RWPE2 (cell line): ENCODE results near the gene ARHGAP26.

Source experiments
- ATAC-seq: fragments of 200-7000 bp; cut with Tn5 transposase; 3 replicates; pipeline ENCODE4 v1.9.1; 2021; ENCODE audit warnings: low read depth
- DNase-seq: peaks from one replicate; pipeline ENCODE4 v3.0.0-alpha.2; 2020; ENCODE audit warnings: low spot score
- H3K27ac ChIP-seq: fragments of 450-650 bp; 2 replicates; pipeline ENCODE4 v1.5.1; 2017; ENCODE audit warnings: mild to moderate bottlenecking; ENCODE audit not compliant: poor library complexity, severe bottlenecking
- H3K27me3 ChIP-seq: fragments of 250-450 bp; sonication (Bioruptor Pico); 2 replicates; pipeline ENCODE4 v1.5.1; 2021; ENCODE audit warnings: mild to moderate bottlenecking, moderate library complexity; ENCODE audit not compliant: insufficient read depth, poor library complexity, severe bottlenecking
- H3K36me3 ChIP-seq: fragments of 250-450 bp; sonication (Bioruptor Pico); 2 replicates; pipeline ENCODE4 v1.5.1; 2020; ENCODE audit warnings: low read depth, mild to moderate bottlenecking, moderate library complexity
- H3K4me1 ChIP-seq: fragments of 250-450 bp; sonication (Bioruptor Pico); 2 replicates; pipeline ENCODE4 v1.5.1; 2021; ENCODE audit warnings: mild to moderate bottlenecking, moderate library complexity; ENCODE audit not compliant: insufficient read depth, poor library complexity, severe bottlenecking
- H3K4me3 ChIP-seq: fragments of 250-450 bp; sonication (Bioruptor Pico); 2 replicates; pipeline ENCODE4 v1.5.1; 2021; ENCODE audit warnings: mild to moderate bottlenecking, moderate library complexity; ENCODE audit not compliant: severe bottlenecking
- H3K9me3 ChIP-seq: fragments of 250-450 bp; sonication (Bioruptor Pico); 2 replicates; pipeline ENCODE4 v1.5.1; 2021; ENCODE audit warnings: mild to moderate bottlenecking, moderate library complexity; ENCODE audit not compliant: severe bottlenecking
- TF ChIP-seq, protein P1 (sequence below): fragments of 450-650 bp; IDR thresholded peaks from one replicate; pipeline ENCODE4 v1.5.1; 2017; ENCODE audit warnings: mild to moderate bottlenecking, moderate library complexity; ENCODE audit not compliant: poor library complexity, severe bottlenecking

ARHGAP26 gene

DNA sequence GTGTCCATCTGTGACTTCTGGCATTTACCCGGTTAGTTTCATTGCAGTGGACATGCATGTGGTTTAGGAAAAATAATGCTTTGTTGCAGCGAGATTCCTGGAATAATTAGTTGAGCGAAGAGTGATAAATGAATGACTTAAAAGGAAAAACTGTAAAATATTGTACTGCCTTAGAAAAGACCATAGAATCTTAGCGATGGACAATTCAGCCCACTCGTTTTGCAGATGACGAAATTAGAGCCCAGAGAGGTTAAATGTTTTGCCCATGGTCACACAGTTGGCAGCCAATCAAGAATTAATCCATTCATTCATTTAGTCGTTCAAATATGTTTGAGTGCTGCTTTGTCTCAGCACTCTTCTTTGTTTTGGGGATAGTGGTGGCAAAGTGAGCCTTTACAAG lies 107.9 kb downstream of the ARHGAP26 start:
- TF ChIP-seq, protein P1, sequence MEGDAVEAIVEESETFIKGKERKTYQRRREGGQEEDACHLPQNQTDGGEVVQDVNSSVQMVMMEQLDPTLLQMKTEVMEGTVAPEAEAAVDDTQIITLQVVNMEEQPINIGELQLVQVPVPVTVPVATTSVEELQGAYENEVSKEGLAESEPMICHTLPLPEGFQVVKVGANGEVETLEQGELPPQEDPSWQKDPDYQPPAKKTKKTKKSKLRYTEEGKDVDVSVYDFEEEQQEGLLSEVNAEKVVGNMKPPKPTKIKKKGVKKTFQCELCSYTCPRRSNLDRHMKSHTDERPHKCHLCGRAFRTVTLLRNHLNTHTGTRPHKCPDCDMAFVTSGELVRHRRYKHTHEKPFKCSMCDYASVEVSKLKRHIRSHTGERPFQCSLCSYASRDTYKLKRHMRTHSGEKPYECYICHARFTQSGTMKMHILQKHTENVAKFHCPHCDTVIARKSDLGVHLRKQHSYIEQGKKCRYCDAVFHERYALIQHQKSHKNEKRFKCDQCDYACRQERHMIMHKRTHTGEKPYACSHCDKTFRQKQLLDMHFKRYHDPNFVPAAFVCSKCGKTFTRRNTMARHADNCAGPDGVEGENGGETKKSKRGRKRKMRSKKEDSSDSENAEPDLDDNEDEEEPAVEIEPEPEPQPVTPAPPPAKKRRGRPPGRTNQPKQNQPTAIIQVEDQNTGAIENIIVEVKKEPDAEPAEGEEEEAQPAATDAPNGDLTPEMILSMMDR: no peak
- no peak overlapping the region for H3K4me3 ChIP-seq
- ATAC-seq: no peak
- no peaks in the 10 kb centered on the region for H3K27me3 ChIP-seq
- H3K9me3 ChIP-seq: no peaks in the 10 kb centered on the region
- H3K27ac ChIP-seq: no peak overlapping the region
- H3K4me1 ChIP-seq: peaks cover 27% of the 10 kb centered on the region
- no peak for DNase-seq
- no peaks in the 10 kb centered on the region for H3K36me3 ChIP-seq

DNA sequence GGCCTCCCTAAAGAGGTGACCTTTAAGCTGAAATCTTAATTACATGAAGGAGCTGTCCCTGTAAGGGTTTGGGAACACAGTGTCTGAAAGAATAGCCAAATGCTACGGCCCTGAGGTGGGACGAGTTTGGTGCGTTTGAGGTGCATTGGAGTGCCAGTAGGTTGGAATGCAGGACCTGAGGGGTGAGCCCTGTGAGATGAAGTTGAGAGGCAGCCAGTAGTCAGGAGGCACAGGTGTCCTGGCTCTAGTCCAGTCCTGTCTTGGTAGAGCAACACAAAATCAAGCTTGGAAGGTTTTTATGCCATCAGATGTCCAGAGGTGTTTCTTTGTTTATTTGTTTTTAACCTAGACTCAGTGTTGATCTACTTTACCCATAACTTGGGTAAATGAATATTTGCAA lies 108.5 kb downstream of the ARHGAP26 start:
- Histone ChIP-seq H3K4me3 (no peak overlapping the region), H3K27ac (no peak overlapping the region), H3K27me3 (no peaks in the 10 kb centered on the region), H3K9me3 (no peaks in the 10 kb centered on the region), H3K36me3 (no peaks in the 10 kb centered on the region), H3K4me1 (peaks cover 22% of the 10 kb centered on the region)
- DNase-seq (no peak), ATAC-seq (no peak)
- TF ChIP-seq, protein P1: no peak

DNA sequence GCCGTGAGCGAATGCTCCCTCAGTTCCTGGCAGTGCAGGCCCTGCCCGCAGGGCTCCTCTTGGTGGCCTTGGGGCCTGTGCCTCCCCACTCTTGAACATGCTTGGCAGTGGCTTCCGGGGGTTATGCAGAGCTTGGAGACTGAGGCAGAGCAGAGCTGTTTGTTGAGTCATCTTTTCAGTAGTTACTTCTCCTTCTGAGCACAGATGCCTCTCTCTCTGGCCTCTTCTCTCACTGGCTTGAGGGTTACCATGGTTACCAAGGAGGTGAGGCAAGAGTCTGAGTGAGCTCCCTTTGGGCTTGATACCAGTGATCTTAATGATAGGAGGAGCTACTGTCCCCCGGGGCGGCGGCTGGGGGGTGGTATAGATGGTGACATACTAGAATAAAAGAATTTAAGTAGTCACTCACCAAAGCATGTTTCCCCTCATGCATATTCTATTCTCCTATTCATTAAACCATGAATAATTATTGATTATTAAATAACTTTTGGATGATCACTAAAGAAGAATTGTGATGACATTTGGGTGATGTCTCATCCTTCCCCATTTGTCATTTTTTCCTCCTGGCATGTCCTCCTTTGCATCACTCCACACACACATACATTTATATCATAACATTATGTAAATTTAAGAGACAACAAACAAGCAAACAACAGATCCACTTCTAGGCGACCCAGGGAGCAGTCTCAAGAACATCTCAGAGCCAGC lies 111.1 kb downstream of the ARHGAP26 start:
- H3K36me3 ChIP-seq: no peaks in the 10 kb centered on the region
- no peaks in the 10 kb centered on the region for H3K27me3 ChIP-seq
- no peak overlapping the region for H3K4me3 ChIP-seq
- ATAC-seq (no peak; the same call in 2 of the 3 replicates), DNase-seq (no peak)
- TF ChIP-seq, protein P1: no peak
- H3K9me3 ChIP-seq: no peaks in the 10 kb centered on the region
- peaks cover 4% of the 10 kb centered on the region for H3K4me1 ChIP-seq
- no peak overlapping the region for H3K27ac ChIP-seq

DNA sequence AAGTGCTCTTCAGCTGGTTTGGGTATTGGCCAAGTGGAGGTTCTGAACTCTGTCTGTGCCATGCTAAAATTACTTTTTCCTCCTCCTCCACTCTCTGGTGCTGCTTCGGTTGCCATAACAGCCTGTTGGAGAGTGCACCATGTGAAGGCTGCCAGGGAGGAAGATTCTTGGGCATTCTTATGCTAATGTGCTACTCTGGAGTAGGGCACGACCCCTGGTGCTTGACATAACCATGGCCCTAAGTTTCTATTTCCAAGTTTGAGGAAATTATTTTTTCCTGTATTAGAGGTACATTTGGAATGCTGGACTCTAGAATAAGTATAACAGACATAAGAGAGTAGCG lies 111.6 kb downstream of the ARHGAP26 start:
- DNase-seq: no peak
- no peak for ATAC-seq
- H3K9me3 ChIP-seq: no peaks in the 10 kb centered on the region
- no peaks in the 10 kb centered on the region for H3K36me3 ChIP-seq
- H3K4me3 ChIP-seq: no peak overlapping the region
- no peaks in the 10 kb centered on the region for H3K27me3 ChIP-seq
- peaks cover 6% of the 10 kb centered on the region for H3K4me1 ChIP-seq
- no peak overlapping the region for H3K27ac ChIP-seq
- TF ChIP-seq, protein P1: no peak

DNA sequence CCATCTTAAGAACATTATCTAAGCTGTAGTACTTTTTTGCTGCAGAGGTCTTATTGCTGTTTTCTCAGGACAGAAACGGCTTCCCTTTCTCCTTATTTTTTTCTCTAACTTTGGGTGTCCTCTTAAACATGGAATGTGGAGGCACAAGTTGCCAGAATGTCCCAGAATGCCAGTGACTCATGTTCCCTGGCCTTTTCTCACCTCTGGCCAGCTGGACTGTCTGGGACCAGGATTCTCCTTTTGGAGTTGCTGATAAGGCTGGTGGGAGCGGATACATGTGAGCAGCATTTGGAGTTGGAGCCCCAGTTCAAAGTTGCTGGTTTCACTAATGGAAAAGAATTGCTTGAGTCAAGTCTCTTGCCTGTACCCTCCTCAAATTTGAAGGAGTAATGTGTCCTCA lies 112.8 kb downstream of the ARHGAP26 start:
- Histone ChIP-seq H3K9me3 (no peaks in the 10 kb centered on the region), H3K4me3 (no peak overlapping the region), H3K36me3 (no peaks in the 10 kb centered on the region), H3K27me3 (no peaks in the 10 kb centered on the region), H3K4me1 (peaks cover 6% of the 10 kb centered on the region), H3K27ac (no peak overlapping the region)
- TF ChIP-seq, protein P1: no peak
- ATAC-seq (no peak), DNase-seq (no peak)
